PC-9 (cell line): Measurements from ENCODE around the gene KRT31. TPM values are rescaled to one million over a fixed set of nuclear protein-coding genes. Genes with fewer than 3 reads are reported as not detected.

Experiments used
- BruUV-seq: library from RNA; stranded (reverse); fragments of 400-500 nt; replicated peaks from 2 replicates; lab custom pipeline; 2021; lab: Mats Ljungman, UMichigan
- CTCF ChIA-PET: fragments of 300-600 bp; sonication (Branson Sonifier 250); formaldehyde crosslinking; loops from one replicate; lab custom pipeline; 2022; ENCODE audit warnings: antibody characterized with exemption; lab: Charles Lee
- POLR2A ChIA-PET: fragments of 300-600 bp; sonication (Branson Sonifier 250); formaldehyde crosslinking; loops from one replicate; lab custom pipeline; 2022; ENCODE audit warnings: antibody characterized with exemption; ENCODE audit not compliant: unreplicated experiment; lab: Charles Lee
- DNase-seq, 2 experiments: peaks; one replicate each; pipeline versions ENCODE4 v3.0.0 to v3.0.0-alpha.2; 2015 to 2022; ENCODE audit warnings: mixed read lengths in 1 of 2
- H2AFZ ChIP-seq: fragments of 200-600 bp; sonication (generic); 2 replicates; pipeline ENCODE4 v1.8.1; 2017; ENCODE audit warnings: antibody characterized with exemption
- H3F3A ChIP-seq: fragments of 200-600 bp; sonication (generic); 2 replicates; pipeline ENCODE4 v1.8.1; 2017; ENCODE audit warnings: antibody characterized with exemption, mild to moderate bottlenecking, low read depth; ENCODE audit not compliant: insufficient read depth
- H3K27ac ChIP-seq: fragments of 200-600 bp; sonication (generic); 2 replicates; pipeline ENCODE4 v1.6.1; 2016; ENCODE audit warnings: mixed run types
- H3K27me3 ChIP-seq: fragments of 200-600 bp; sonication (generic); 2 replicates; pipeline ENCODE4 v1.6.1; 2016; ENCODE audit warnings: low read depth, mixed run types; ENCODE audit not compliant: insufficient read depth
- H3K36me3 ChIP-seq: fragments of 200-600 bp; sonication (generic); 2 replicates; pipeline ENCODE4 v1.6.1; 2016; ENCODE audit warnings: low read depth, mixed run types
- H3K4me1 ChIP-seq: fragments of 200-600 bp; sonication (generic); replicated peaks from 2 replicates; pipeline ENCODE4 v1.6.1; 2016; ENCODE audit warnings: mixed run types; ENCODE audit not compliant: insufficient read depth
- H3K4me2 ChIP-seq: fragments of 200-600 bp; sonication (generic); 2 replicates; pipeline ENCODE4 v1.6.1; 2017; ENCODE audit warnings: mixed run types
- H3K4me3 ChIP-seq: fragments of 200-600 bp; sonication (generic); 2 replicates; pipeline ENCODE4 v1.6.1; 2016; ENCODE audit warnings: mixed run types
- H3K79me2 ChIP-seq: fragments of 200-600 bp; sonication (generic); 2 replicates; pipeline ENCODE4 v1.6.1; 2017; ENCODE audit warnings: low read depth, mixed run types
- H3K9me2 ChIP-seq: fragments of 200-600 bp; sonication (generic); 2 replicates; pipeline ENCODE4 v1.8.1; 2017; ENCODE audit warnings: mild to moderate bottlenecking; ENCODE audit not compliant: insufficient read depth
- H3K9me3 ChIP-seq: fragments of 200-600 bp; sonication (generic); 2 replicates; pipeline ENCODE4 v1.8.1; 2016; ENCODE audit warnings: low read depth; ENCODE audit not compliant: insufficient read depth
- H4K20me1 ChIP-seq: fragments of 200-600 bp; sonication (generic); 2 replicates; pipeline ENCODE4 v1.8.1; 2017; ENCODE audit not compliant: insufficient read depth
- EZH2 ChIP-seq: fragments of 200-600 bp; sonication (generic); IDR thresholded peaks from 2 replicates; pipeline ENCODE4 v1.8.0; 2017; ENCODE audit warnings: antibody characterized with exemption, low read depth
- intact Hi-C: fragments of 100-400 bp; cut with micrococcal nuclease; formaldehyde crosslinking; loops from one replicate; pipeline ENCODE4 v1.10.0; 2022; ENCODE audit not compliant: unreplicated experiment
- total RNA-seq: library from RNA; stranded (reverse); gene quantifications from 2 replicates; pipeline ENCODE4 v1.2.3, GENCODE V29; 2021
- TF ChIP-seq, protein P1 (sequence below): fragments of 200-600 bp; sonication (generic); conservative IDR thresholded peaks from 2 replicates; pipeline ENCODE4 v1.6.1; 2017; ENCODE audit warnings: mixed run types, antibody characterized with exemption, mild to moderate bottlenecking, moderate library complexity

The KRT31 gene
- total RNA-seq, 1 experiment from 2014 or later, result not detected

DNA sequence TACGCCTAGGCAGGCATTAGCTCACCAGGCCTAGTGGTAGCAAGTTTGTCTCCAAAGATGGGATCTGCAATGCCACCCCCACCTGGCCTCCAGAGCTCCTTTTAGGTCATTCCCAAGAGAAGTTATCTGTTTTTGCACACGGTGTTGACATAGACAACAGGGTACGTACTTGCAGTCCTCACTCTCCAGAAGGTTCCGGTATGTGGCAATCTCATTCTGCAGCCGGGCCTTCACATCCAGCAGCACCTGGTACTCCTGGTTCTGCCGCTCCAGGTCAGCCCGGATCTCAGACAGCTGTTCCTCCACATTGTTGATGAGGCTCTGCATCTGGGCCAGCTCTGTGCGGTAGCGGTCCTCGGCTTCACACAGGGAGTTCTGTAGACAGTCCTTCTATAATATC is 9.8 kb upstream of the KRT31 start:
- no TSS peak for BruUV-seq
- no peaks in the 10 kb centered on the region for H3K9me3 ChIP-seq
- DNase-seq, result no peak
- H3K79me2 ChIP-seq, result no peaks in the 10 kb centered on the region
- no peaks in the 10 kb centered on the region for H3K27me3 ChIP-seq
- POLR2A ChIA-PET, result no interaction called here
- H3K4me1 ChIP-seq, result peaks cover 45% of the 10 kb centered on the region
- no peak for TF ChIP-seq EZH2
- TF ChIP-seq, protein P1, sequence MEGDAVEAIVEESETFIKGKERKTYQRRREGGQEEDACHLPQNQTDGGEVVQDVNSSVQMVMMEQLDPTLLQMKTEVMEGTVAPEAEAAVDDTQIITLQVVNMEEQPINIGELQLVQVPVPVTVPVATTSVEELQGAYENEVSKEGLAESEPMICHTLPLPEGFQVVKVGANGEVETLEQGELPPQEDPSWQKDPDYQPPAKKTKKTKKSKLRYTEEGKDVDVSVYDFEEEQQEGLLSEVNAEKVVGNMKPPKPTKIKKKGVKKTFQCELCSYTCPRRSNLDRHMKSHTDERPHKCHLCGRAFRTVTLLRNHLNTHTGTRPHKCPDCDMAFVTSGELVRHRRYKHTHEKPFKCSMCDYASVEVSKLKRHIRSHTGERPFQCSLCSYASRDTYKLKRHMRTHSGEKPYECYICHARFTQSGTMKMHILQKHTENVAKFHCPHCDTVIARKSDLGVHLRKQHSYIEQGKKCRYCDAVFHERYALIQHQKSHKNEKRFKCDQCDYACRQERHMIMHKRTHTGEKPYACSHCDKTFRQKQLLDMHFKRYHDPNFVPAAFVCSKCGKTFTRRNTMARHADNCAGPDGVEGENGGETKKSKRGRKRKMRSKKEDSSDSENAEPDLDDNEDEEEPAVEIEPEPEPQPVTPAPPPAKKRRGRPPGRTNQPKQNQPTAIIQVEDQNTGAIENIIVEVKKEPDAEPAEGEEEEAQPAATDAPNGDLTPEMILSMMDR, result no peak
- no peak overlapping the region for H2AFZ ChIP-seq
- peaks cover 34% of the 10 kb centered on the region for H3F3A ChIP-seq
- no peak overlapping the region for H3K4me3 ChIP-seq
- intact Hi-C loops, result loop anchor here (2.0 to 5.0 kb wide), 2 partner anchors 142 to 605 kb away; no protein-coding TSS in a partner anchor
- no peaks in the 10 kb centered on the region for H4K20me1 ChIP-seq
- H3K4me2 ChIP-seq, result no peak overlapping the region
- no peak overlapping the region for H3K27ac ChIP-seq
- H3K36me3 ChIP-seq, result no peaks in the 10 kb centered on the region
- no peaks in the 10 kb centered on the region for H3K9me2 ChIP-seq
- CTCF ChIA-PET, result interaction anchor here (1.3 kb wide), 1 partner anchor 142 kb away, joined by 3 read pairs; no protein-coding TSS in a partner anchor

DNA sequence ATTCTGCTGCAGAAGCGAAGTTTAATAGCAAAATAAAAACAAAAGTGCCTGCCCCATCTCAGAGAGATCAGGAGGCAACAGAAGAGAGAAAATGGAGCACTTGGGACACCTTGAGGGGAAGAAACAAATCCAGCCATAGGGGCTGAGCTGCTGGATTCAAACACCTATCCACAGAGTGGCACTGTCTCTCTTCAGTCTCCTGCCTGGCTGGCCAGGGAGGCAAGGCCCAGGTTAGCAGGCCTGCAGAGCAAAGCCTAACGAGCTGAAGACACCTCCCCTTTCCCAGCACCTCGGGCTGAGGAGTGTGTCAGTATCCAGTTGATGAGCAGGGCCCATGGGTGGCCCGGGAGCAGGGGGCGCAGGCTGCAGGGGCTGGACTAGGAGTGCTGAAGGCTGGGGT is 8.8 kb upstream of the KRT31 start:
- H3K4me2 ChIP-seq, result no peak overlapping the region
- no peaks in the 10 kb centered on the region for H3K27me3 ChIP-seq
- H3K9me3 ChIP-seq, result no peaks in the 10 kb centered on the region
- POLR2A ChIA-PET, result interaction anchor here (0.5 to 0.9 kb wide), 2 partner anchors 143 to 249 kb away, joined by 3 to 11 read pairs; no protein-coding TSS in a partner anchor
- no peak overlapping the region for H3K27ac ChIP-seq
- CTCF ChIA-PET, result interaction anchor here (0.5 to 0.7 kb wide), 3 partner anchors 142 to 604 kb away, joined by 3 to 8 read pairs (median 3); no protein-coding TSS in a partner anchor
- peak; percentile 35 to 59 for DNase-seq
- no peaks in the 10 kb centered on the region for H4K20me1 ChIP-seq
- H3K4me1 ChIP-seq, result peaks cover 48% of the 10 kb centered on the region
- H3K36me3 ChIP-seq, result no peaks in the 10 kb centered on the region
- BruUV-seq, result no TSS peak
- H3K9me2 ChIP-seq, result no peaks in the 10 kb centered on the region
- no peak overlapping the region for H2AFZ ChIP-seq
- no peaks in the 10 kb centered on the region for H3K79me2 ChIP-seq
- H3K4me3 ChIP-seq, result no peak overlapping the region
- peaks cover 32% of the 10 kb centered on the region for H3F3A ChIP-seq
- intact Hi-C loops, result loop anchor here (2.0 to 5.0 kb wide), 2 partner anchors 143 to 604 kb away; no protein-coding TSS in a partner anchor
- TF ChIP-seq EZH2, result no peak
- TF ChIP-seq, protein P1, result peak; percentile 27; the same call in 1 of the 2 replicates

DNA sequence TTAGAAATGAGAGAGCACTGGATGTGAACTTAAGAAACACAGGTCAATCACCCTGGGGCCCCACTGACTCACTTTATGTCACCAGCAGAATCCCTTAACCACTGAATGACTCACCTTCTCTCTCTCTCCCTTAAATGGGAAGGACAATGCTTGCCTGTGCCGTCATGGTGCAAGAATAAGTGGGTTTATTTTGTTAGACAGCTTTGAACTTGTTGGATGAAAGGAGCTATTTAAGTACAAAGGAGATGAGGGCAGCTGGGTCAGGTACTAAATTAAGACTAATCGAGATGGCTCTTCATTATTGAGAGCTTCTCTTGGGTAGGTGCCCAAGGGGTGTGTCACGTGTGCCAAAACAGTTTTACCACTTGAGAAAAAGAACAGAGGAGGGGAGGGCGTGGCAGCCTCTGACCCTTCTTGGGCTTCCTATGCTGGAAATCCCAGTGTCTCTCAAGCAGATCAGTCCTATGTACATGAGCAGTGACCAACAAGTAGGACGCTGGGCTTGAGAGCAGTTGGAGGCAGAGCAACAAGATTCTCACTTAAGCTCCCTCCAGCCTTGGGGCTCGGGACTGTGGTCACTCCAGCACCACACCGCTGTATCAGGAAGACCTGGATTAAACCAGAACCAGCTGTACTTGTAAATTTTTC is 6.7 kb upstream of the KRT31 start:
- BruUV-seq, result TSS peak; percentile 86
- no peaks in the 10 kb centered on the region for H3K36me3 ChIP-seq
- H3K9me2 ChIP-seq, result no peaks in the 10 kb centered on the region
- H3K9me3 ChIP-seq, result no peaks in the 10 kb centered on the region
- H3K4me1 ChIP-seq, result peaks cover 48% of the 10 kb centered on the region
- intact Hi-C loops, result loop anchor here (5.0 kb wide), 3 partner anchors 67 to 497 kb away; no protein-coding TSS in a partner anchor
- POLR2A ChIA-PET, result interaction anchor here (0.6 to 1.6 kb wide), 4 partner anchors 12 to 89 kb away, joined by 3 to 9 read pairs (median 4); partner anchors contain the start of gene KRT34
- no peaks in the 10 kb centered on the region for H3K79me2 ChIP-seq
- DNase-seq, result peak; percentile 66 to 97
- no peak overlapping the region for H3K4me3 ChIP-seq
- no peaks in the 10 kb centered on the region for H3K27me3 ChIP-seq
- no peak for TF ChIP-seq EZH2
- TF ChIP-seq, protein P1, result no peak
- no peaks in the 10 kb centered on the region for H4K20me1 ChIP-seq
- H3K4me2 ChIP-seq, result peak overlapping the region; percentile 58
- H3F3A ChIP-seq, result peaks cover 32% of the 10 kb centered on the region
- H2AFZ ChIP-seq, result no peak overlapping the region
- CTCF ChIA-PET, result interaction anchor here (0.6 to 2.6 kb wide), 4 partner anchors 14 to 152 kb away, joined by 7 to 14 read pairs (median 8); no protein-coding TSS in a partner anchor
- peak overlapping the region; percentile 89 for H3K27ac ChIP-seq
